Middle frontal gyrus (tissue), 1 donor: ENCODE measurements around the gene GNAQ.
"Not testable (repeated sequence)": the region's sequence is repeated elsewhere in the genome, so short reads cannot be mapped to it uniquely, and the experiment has no call there.

Experiments used
- DNase-seq: peaks from one replicate; pipeline ENCODE4 v3.0.0-alpha.2; 2015; ENCODE audit warnings: low spot score; ENCODE audit errors: extremely low spot score

Gene GNAQ

DNA sequence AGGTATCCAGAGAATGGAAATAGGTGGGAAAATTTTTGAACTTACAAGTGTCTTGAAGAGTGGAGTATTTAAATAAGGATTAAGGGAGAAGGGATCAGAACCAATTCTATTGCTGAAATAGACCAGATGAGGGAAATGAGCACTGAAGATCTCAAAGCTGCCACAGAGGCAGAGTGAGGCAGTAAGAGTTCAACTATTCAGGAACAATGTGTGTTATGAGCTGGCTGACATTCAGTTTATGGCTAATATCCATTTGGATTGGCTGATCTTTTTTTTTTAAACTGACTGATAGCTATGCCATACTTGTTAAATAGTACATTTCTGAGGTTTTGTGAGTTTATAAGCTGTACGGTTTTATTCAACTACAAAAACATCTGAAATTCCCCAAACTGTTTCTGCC lies 288.2 kb downstream of the GNAQ start:
- DNase-seq: no peak

DNA sequence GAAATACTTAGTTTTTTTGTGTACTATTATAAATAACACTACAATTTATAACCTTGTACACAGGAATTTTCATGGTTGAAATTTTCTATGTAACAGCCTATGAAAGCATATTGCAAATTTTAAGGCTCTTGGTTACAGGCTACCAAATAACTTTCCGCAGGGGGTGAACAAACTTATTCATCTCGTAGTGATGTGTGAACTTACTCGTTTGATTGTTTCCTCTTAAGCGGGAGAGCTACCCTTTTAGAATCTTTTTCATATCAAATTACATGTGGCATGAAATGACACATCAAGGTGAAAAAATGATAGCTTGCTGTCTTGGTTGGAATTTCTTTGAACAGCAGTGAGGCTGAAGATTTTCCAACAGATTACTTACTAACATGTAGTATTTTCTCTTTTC lies 292.7 kb downstream of the GNAQ start:
- no peak for DNase-seq

DNA sequence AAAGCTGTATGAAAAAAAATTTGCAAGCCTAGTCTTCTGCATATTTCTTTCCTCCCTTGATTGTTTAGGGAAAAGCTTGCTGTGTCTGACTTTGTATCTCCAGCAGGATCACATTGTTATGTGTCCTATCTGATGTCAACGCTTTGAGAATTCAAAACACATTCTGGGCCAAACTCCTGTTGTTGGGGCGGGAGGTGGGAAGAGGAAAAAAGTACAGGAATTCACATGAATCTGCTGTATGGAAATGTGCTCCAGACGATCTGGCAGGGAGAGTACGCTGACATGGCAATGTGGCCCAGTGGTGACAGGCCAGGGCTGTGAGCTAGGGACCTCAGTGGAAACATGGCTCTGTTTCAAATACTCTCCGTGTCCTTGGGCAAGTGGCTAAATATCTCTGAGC lies 296.1 kb downstream of the GNAQ start:
- DNase-seq: no peak

DNA sequence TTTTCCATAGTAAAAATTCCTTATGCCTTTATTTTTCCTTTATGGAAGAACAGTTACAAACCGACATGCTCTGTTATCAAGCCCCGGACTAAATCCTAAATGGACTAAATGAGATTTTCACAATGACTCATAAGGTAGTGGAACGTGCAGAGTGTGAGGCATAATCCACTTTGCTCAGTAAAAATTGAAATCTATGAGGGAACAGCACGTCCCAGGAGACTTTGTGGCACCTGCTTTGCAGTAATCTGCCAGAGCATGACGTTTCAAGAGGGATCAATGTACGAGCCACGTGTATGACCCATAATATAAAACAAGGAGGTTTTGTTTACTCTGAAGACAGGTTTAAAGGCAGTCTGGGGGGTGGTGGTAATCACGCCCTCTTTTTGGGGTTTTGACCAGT lies 299.7 kb downstream of the GNAQ start:
- no peak for DNase-seq

DNA sequence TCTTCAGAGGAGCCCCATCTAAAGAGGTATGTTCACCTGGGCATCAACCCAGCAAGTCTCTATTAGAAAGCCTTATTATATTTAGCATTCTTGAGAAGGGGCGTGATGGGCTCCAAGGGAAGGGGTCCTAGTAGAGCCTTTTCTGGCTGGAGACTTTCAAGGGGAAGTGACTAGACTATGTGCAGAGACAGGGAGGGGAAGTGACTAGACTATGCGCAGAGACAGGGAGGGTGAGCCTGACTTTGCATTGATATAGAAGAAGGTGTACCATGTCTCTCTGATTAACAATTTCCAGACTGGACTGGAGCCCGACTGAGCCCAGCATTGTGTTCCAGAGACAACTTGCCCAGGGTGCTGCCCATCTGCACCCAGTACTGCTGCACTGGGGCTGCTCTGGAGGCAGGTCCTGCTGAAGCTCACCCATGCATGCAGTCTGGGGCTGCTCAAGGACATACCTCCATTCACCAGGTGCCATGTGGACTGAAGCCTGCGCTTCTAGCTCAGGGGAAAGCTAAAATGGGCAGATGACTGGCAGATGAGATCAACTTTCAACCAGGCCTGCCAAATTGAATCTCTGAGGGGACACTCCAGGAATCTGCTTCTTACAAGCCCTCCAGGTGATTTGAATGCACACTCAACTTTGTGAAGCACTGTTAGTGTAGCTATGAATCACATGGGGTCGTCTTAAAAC lies 300.5 kb downstream of the GNAQ start:
- no peak for DNase-seq

DNA sequence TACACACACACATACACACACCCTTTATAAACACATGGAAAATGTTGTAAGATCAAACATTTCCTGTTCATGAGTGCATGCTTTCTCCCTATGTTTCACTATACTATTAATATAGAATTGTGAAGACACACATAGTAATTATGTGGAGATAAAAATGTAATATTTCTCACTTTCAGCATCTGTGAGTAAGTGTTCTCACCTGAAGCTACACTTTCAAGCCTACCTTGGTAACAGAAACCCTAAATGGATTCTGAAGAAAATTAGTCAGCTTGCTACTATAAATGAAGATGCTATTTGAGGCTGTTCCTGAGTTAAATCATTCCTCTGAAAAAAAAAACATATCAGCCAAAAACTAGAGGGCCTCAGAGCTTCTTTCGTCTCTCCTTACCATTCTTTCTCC lies 302.4 kb downstream of the GNAQ start:
- DNase-seq: no peak

DNA sequence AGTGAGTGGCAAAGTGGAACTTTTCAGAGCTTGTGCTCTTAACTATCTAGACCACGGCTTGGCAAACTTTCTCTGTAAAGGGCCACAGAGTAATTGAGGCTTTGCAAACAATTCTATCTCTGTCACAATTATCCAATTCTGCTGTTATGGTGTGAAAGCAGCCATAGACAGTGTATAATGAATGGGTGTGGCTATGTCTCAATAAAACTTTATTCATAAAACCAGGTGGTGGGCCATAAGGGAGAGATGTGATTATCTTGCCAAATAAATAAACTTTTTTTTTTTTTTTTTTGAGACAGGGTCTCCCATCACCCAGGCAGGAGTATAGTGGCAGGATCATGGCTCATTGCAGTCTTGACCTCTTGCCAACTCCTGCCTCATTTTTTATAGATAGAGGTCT lies 304.8 kb downstream of the GNAQ start:
- DNase-seq: no peak

DNA sequence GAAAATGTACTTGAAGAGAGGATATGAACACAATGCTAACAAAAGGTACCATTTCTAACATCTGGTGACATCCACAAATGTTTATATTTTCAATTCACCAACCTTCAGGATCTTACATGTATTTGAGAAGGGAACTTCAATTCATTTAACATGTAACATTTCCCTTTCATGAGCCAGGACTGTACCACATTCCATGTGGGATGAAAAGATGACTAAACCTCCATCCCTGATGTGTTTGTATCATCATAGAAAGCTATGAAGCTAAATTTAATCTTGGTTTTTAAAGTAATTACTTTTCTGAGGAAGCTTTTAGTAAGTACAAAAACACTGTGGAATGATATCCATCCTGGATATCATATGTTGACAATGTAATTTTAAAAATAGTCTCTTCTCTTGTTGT lies 305.3 kb downstream of the GNAQ start:
- DNase-seq: no peak

DNA sequence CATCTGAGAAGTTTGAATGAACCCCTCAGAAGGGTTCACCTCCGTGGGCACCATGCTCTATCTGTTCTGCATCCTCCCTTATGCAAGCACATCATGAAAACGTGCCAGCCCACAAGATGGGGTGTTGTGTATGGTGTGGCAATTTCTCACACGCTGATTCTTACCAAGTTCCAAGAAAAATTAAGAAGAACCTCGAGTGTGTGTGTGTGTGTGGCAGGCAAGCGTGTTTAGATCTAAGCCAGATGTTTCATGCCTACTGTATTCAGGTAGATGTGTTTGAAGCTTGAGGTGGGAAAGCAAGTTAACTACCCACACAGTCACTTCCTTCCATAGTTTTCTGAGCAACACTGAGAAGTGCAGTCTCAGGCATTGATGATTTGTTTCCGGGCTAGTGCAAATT lies 305.8 kb downstream of the GNAQ start:
- DNase-seq: no peak

DNA sequence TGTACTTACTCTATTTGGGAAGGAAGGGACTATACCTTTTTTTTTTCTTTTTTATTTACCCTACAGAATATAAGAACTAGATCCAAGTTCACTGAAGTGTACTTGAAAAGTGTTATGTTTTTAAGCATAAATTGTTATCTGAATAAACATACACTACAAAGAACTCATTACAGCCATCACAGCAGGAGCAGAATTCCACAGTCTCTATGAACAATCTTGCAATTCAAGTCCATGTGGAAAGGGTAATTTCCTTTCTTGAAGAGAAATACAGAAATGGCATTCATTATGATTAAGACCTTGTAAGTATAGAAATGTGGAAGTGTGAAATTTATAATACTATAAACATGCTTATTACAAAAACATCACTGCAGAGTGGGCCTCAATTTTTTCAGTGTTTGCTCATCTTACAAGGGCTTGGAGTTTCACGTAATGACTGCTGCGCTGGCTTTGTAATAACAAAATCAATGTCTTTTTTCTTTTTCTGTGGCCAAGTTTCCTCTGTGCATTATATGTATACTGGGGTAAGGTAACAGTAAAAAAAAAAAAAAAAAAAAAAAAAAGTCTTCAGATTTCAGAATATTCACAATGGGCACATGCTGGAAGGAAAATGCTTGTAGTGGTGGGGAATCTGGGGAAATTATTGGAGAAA lies 306.4 kb downstream of the GNAQ start:
- DNase-seq: no peak

DNA sequence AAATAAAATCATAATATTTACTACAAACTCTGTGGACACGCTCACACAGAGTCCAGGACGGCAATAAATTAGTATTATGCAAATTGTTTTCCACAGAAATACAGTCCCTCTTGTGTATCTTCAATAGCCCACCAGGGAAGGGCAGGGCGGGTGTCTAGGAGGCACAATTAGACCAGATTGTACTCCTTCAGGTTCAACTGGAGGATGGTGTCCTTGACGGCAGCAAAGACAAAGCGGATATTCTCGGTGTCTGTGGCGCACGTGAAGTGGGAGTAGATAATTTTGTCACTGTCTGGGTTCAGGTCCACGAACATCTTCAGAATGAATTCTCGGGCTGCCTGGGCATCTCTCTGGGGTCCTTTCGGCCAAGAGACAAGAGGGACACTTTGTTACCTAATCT lies 310.5 kb downstream of the GNAQ start:
- DNase-seq: not testable (repeated sequence)

DNA sequence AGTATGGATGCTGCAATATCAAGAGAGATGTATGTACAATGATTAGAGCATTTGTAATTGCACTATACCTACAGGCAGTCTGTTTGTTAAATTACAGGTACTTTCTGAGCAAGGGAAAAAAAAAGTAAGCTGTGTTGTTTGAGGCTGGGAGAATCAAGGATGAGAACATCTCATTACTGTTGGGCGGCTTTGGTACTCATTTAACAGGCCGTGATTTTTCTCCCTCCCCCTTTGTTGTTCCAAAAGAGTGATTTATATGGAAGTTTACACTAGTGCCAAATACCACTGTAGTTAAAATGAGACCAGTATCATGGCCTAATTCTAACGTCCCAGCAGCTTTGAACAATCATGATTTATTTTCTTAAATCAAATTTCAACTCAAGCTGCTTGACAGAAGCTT lies 312.3 kb downstream of the GNAQ start:
- no peak for DNase-seq

DNA sequence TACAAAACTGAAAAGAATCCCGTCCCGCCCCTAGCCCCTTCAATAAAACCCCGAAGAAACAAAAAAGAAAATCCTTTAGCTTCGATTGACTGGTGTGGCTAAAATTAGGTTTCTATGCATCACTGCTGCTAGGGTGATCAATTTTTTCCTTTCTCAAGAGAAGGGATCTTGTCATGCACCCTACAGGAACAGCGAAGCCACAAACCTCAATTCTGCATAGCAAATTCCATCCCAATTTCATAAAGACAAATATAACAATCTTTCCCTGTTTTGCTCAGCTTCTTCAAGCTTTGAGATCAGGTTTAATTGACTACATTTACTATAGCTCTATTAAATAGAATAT lies 313.3 kb downstream of the GNAQ start:
- not testable (repeated sequence) for DNase-seq

DNA sequence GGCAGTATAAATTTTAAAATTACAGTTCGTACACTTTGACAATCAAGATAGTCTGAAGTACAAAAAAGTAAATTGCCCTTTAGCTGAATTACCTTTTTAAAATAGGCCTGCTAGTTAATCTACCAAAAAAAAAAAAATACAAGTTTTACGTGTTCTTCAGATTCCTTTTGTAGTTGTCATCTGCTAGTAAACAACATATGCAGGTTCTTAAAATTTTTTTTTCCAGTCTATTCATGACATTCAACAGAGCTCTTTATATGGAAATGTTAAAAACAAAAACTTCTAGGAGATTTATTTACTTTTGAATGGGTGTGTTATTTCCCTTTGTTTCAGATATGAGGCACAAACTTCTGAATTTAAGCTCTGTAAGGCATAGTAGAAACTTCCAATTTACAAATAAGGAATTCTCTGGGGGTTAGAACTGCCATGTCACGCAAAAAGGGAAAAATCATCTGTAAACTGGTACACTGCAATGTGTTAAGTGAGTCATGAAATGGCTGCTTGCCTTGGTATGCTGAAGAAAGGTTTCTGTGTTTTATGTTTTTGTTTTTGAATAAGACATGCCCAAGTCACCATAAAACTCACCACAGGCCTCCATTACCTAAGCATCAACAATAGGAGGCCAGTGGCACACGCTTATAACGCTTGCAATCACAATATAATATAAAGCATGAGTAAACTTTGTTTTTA lies 313.9 kb downstream of the GNAQ start:
- not testable (repeated sequence) for DNase-seq

DNA sequence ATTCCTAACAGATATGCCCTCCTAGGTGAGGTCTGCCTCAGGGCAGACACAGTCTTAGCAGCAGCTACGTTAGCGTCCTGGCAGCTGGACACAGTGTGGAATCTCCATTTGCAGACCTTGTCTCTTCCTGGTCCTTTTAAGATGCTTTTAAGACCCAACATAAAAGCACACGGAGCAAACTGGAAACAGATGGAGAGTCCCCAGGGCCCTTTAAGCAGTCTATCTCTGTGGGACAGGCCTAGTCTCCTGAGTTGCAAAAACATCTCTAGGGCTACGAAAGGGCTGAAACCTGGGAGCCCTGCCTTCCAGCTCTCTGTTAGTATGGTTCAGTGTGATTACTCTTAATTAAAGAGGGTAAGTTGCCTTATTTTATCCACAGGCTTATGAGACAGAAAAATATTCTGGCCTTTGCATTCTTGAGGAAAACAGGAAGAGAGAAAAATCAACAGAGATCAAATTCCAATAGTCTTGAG lies 317.5 kb downstream of the GNAQ start:
- no peak for DNase-seq

DNA sequence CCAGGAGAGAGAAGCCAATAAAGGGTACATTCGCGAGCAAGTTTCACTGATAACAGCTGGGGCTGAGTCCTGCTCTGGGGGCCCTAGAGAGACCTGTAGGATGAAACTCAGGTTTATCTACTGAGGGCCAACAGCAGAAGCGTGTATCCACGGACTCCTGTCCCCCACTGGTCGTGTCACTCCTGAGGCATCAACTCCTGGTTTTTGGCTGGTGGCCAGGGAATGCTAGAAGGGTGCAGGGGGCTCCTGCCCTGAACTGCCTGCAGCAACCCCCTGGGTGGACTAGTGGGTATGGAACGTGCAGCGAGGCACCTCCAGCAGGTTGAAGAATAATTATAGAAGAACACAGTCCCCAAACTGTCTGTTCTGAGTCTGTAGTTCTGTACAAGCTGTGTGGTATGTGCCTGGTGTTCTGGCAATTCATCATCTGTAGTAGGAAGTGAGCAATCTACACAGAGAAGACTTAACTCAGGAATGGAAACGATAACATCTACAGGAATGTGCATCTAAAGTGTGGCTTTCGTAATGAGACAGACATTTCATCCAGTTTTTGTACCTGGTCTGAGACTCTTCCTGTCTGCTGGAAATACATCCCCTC lies 319.0 kb downstream of the GNAQ start:
- no peak for DNase-seq

DNA sequence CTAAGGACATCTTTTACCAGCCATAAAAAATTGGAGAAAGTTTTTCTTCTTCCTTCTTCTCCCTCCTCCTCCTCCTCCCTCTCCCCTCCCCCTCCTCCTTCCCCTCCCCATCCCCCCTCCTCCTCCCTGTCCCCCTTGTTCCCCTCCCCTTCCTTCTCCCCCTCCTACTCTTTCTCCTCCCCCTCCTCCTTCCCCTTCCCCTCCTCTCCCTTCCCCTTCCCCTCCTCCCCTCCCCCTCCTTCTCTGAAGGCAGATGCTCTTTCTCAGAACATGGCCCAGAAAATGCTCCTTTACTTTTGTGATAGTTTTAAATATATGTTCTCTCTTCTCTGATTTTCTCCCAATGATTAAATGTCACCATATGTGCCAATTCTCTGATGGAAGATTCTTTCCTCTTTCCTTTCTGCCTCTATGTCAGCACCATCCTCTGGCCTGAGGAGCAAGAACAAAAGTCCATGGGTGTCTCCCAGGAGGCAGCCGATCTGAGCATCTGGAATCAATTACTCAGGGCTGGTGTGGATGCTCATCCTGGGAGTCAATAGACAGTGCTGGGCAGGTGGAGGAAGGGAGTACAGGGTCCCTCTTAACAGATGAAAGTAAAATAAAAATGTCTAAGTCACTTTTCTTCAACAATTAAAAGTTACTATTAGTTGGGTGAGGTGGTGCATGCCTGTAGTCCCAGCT lies 320.5 kb downstream of the GNAQ start:
- no peak for DNase-seq

DNA sequence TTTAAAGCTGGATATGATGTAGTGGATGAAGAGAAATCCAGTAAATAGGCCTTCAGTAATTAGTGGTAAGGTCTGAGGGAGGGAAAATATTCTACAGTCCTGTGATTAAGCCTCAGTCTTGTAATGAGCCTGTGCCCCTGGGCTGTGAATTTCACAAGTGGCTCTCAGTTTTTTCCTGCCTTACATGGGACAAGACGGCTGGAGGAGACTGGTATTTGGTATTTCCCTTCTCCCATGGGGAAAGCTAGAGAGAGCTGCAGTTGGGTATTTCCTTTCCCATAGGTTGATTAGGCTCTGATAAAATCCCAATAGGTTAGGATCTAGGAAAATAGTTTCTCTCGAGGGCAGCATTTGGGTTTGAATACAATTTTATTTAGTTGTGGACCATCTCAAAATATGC lies 321.3 kb downstream of the GNAQ start:
- DNase-seq: no peak

DNA sequence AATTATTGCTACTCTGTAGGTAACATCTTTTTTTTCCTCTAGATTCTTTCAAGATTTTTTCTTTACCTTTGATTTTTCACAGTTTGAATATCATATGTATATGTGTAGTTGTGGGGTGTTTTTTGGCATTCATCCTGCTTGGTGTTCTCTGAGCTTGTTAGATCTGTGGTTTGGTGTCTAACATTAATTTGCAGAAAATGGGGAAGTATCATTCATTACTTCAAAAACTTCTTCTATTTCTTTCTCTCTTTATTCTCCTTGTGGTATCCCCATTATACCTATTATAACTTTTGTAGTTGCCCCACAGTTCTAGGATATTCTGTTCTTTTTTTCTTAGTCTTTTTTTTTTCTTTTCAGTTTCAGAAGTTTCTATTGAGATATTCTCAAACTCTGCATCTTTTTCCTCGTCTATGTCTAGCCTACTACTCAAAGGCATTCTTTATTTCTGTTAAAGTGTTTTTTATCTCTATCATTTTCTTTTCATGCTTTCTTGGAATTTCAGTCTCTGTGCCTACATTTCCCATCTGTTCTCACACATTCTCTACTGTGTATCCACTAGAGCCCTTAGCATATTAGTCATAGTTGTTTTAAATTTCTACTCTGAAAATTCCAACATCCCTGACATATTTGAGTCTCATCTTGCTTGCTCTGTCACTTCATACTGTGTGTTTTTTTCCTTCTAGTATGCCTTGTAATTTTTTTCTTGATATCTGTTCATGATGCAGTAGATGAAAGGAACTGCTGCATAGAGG lies 323.4 kb downstream of the GNAQ start:
- no peak for DNase-seq

DNA sequence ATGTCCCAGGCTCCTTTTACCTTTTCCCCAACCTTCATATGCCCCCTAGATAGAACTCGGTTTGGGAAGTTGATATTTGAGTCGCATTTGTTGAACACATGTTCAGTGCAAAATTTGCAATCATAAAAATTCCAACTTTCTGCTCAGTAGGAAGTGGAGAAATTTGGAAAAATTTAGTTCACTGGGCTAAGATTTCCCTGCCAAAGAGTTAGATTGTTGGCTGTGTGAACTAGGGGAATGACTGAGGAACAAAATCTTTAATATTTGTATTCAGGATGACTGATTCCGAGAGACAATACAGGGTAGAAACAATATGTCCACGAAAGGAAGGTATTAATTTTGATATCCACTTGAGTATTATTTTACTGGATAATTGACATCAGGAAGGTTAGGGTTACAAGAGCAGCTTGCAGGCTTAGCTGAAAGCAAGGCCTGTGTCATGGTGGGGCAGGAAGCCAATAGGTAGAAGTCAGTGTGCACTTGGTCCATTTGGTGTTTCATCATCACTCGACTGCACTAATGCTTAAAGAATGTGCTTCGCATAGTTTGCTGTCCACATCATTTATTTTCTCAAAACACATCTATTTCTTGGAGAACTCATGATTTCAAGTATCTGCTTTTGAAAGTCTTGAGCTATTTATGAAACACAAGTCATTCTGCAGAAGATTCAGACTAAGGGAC lies 324.1 kb downstream of the GNAQ start:
- no peak for DNase-seq

DNA sequence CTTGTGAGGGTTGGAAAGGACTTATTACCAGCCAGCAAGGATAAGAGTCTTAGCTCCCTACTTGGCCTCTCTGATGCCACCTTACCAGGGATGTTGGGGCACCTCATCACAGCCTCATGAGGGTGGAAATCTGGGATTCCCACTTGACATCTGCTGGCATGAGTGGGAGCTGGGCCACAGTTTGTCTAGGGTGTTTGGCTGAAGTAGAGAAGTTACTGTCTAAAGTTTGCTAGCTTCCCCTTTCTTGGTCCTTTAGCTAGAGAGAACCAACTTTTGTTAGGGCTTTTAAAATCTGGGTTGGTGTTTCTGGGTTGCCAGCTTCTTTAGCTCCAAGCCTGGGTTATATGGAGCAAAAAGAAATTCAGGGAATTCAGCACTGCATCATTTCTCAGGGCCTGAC lies 326.0 kb downstream of the GNAQ start:
- no peak for DNase-seq
